Measurements from ENCODE around the gene LYPLA2. TPM values are rescaled to one million over a fixed set of nuclear protein-coding genes. Genes with fewer than 3 reads are reported as not detected.

Gene LYPLA2
- total RNA-seq, 1 experiment from 2014 or later: 78.0 TPM

DNA sequence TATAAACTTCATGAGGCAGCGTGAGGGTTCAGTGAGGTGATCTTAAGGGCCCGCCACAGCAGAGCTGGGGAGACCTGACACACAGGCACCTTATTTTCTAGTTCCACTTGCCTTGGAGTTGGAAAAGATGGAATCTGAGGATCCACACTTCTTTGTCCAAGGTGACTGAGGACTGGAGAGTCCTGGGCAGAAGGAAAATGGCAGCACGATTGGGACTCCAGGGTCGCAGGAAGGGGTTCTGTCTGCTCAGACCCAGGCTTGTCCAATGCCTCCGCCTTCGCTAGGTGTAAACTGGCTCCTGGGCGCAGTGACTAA, 8.3 kb downstream of the LYPLA2 start:
- Histone ChIP-seq H3K4me2 (ENCODE audit: low read length) (peak overlapping the region; percentile 92), H3K79me2 (ENCODE audit: insufficient read depth, low read length) (peaks cover 22% of the 10 kb centered on the region; the same call in 1 of the 2 replicates), H3K9ac (ENCODE audit: low read length) (peak overlapping the region; percentile 87), H2AFZ (ENCODE audit: low read depth, low read length, poor library complexity, severe bottlenecking) (no peak overlapping the region), H3K27ac (ENCODE audit: low read depth, low read length) (peak overlapping the region; percentile 93), H3K27me3 (ENCODE audit: insufficient read depth, low read length) (no peaks in the 10 kb centered on the region), H3K36me3 (ENCODE audit: control insufficient read depth in 1 of 2, insufficient read depth in 2 of 2, low read length in 2 of 2) (peaks cover 12 to 26% of the 10 kb centered on the region in 2 experiments; a peak in 3 of 4 replicates), H4K20me1 (ENCODE audit: insufficient read depth) (no peaks in the 10 kb centered on the region), H3K4me3 (replicated peaks in 1 of 2; ENCODE audit: low read depth in 1 of 2, low read length in 2 of 2) (peak overlapping the region; percentile 65 to 94), H3K9me3 (ENCODE audit: control insufficient read depth in 1 of 2, insufficient read depth in 1 of 2, low read depth in 1 of 2, low read length in 2 of 2) (no peaks in the 10 kb centered on the region), H3K4me1 (ENCODE audit: control insufficient read depth in 1 of 2, insufficient read depth in 2 of 2, low read length in 2 of 2) (peaks cover 10 to 35% of the 10 kb centered on the region in 2 experiments), H3K9me2 (ENCODE audit: insufficient read depth) (no peaks in the 10 kb centered on the region)
- no peak for DNase-seq (ENCODE audit: low read depth, low spot score)
- BruUV-seq (replicated peaks): no TSS peak
- RAD21 ChIA-PET (ENCODE audit: low non-redundant PET in 1 of 2, low total read pairs in 2 of 2, uncharacterized antibody in 2 of 2, unreplicated experiment in 2 of 2): interaction anchor here (0.9 to 1.2 kb wide), 3 partner anchors 27 to 117 kb away, joined by 4 read pairs; no protein-coding TSS in a partner anchor
- POLR2A ChIA-PET: interaction anchor here (1.4 to 2.0 kb wide), 2 partner anchors 8 to 19 kb away, joined by 4 to 9 read pairs; partner anchors contain the start of gene LYPLA2
- intact Hi-C loops (cut with micrococcal nuclease): loop anchor here (5.0 kb wide), 1 partner anchor 118 kb away; no protein-coding TSS in a partner anchor
- TF ChIP-seq POLR2AphosphoS5 (IDR thresholded peaks at IDR 0.05; ENCODE audit: low read depth, low read length) (no peak), SRF (IDR thresholded peaks at IDR 0.05; ENCODE audit: low read depth) (no peak), ZNF274 (IDR thresholded peaks at IDR 0.05; ENCODE audit: low read depth, low read length) (no peak), EZH2phosphoT487 (IDR thresholded peaks at IDR 0.05; ENCODE audit: borderline replicate concordance) (no peak), CEBPB (IDR thresholded peaks at IDR 0.05; ENCODE audit: low read depth) (no peak), FOSL1 (IDR thresholded peaks at IDR 0.05; ENCODE audit: low read depth) (no peak), EGR1 (IDR thresholded peaks at IDR 0.05; ENCODE audit: low read depth) (no peak)
- TF ChIP-seq, protein P1, sequence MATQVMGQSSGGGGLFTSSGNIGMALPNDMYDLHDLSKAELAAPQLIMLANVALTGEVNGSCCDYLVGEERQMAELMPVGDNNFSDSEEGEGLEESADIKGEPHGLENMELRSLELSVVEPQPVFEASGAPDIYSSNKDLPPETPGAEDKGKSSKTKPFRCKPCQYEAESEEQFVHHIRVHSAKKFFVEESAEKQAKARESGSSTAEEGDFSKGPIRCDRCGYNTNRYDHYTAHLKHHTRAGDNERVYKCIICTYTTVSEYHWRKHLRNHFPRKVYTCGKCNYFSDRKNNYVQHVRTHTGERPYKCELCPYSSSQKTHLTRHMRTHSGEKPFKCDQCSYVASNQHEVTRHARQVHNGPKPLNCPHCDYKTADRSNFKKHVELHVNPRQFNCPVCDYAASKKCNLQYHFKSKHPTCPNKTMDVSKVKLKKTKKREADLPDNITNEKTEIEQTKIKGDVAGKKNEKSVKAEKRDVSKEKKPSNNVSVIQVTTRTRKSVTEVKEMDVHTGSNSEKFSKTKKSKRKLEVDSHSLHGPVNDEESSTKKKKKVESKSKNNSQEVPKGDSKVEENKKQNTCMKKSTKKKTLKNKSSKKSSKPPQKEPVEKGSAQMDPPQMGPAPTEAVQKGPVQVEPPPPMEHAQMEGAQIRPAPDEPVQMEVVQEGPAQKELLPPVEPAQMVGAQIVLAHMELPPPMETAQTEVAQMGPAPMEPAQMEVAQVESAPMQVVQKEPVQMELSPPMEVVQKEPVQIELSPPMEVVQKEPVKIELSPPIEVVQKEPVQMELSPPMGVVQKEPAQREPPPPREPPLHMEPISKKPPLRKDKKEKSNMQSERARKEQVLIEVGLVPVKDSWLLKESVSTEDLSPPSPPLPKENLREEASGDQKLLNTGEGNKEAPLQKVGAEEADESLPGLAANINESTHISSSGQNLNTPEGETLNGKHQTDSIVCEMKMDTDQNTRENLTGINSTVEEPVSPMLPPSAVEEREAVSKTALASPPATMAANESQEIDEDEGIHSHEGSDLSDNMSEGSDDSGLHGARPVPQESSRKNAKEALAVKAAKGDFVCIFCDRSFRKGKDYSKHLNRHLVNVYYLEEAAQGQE (IDR thresholded peaks at IDR 0.05; ENCODE audit: low read depth): no peak
- TF ChIP-seq, protein P2, sequence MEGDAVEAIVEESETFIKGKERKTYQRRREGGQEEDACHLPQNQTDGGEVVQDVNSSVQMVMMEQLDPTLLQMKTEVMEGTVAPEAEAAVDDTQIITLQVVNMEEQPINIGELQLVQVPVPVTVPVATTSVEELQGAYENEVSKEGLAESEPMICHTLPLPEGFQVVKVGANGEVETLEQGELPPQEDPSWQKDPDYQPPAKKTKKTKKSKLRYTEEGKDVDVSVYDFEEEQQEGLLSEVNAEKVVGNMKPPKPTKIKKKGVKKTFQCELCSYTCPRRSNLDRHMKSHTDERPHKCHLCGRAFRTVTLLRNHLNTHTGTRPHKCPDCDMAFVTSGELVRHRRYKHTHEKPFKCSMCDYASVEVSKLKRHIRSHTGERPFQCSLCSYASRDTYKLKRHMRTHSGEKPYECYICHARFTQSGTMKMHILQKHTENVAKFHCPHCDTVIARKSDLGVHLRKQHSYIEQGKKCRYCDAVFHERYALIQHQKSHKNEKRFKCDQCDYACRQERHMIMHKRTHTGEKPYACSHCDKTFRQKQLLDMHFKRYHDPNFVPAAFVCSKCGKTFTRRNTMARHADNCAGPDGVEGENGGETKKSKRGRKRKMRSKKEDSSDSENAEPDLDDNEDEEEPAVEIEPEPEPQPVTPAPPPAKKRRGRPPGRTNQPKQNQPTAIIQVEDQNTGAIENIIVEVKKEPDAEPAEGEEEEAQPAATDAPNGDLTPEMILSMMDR (IDR thresholded peaks at IDR 0.05 in 2 of 3, conservative IDR thresholded peaks at IDR 0.05 in 1 of 3; ENCODE audit: borderline replicate concordance in 1 of 3, insufficient read depth in 1 of 3, low read depth in 2 of 3, low read length in 2 of 3): no peak
- ATAC-seq: no peak
- CTCF ChIA-PET: interaction anchor here (0.6 to 2.7 kb wide), 4 partner anchors 11 to 117 kb away, joined by 3 to 13 read pairs (median 4); no protein-coding TSS in a partner anchor
